ENCODE results near the gene NPAS3.

NPAS3 gene

DNA sequence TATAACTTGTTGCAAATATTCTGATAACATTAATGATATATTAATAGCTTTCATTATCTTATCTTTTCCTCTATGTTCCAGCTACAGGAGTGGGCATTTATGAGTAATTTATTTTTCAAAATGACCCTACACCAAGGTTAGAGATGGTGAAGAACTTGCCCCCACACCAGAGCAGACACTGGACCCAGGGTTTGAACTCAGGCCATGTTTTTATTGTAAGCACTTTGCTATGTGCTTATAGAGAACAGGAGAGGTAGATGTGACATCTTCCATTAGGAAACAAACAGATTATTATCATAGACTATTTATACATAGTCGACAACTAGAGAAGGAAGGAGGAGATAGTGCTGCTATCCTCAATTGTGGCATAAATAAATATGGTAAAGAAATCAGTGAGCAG lies 747.0 kb downstream of the NPAS3 start:
- H3K4me3 ChIP-seq (ENCODE audit: low read depth in 1 of 5, low read length in 5 of 5) = no peak overlapping the region
- no peaks in the 10 kb centered on the region for H3K36me3 ChIP-seq (ENCODE audit: control insufficient read depth in 5 of 5, insufficient read depth in 5 of 5, low read length in 5 of 5)
- no peaks in the 10 kb centered on the region for H3K27me3 ChIP-seq (ENCODE audit: control insufficient read depth in 5 of 5, insufficient read depth in 4 of 5, low read length in 5 of 5)
- no peaks in the 10 kb centered on the region for H3K9me3 ChIP-seq (ENCODE audit: control insufficient read depth in 5 of 5, low read length in 5 of 5)
- no peak overlapping the region for H3K27ac ChIP-seq (ENCODE audit: low read depth, low read length)
- H3K4me1 ChIP-seq (ENCODE audit: control insufficient read depth in 5 of 5, insufficient read depth in 5 of 5, low read length in 5 of 5) = peaks cover 0 to 10% (median 6%) of the 10 kb centered on the region in 5 donors
- H3K9ac ChIP-seq (ENCODE audit: low read length in 5 of 5) = no peak overlapping the region

DNA sequence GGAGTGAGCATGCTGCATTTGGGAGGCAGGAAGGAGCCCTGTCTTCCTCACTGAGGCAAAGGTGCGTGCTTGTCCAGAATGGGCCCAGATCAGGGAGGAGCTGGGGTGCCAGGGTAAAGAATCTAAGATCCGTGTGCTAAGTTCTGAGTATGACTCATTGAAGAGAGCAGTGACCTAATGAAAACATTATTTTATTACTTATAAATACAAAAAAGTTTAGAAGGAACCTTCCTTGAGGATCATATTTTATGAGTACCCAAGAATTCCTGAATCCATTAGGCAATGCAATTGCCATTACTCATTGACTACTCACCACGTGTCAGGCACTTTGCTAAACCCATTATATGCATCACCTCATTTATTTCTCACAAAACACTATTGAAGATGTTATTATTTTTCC lies 747.5 kb downstream of the NPAS3 start:
- Histone ChIP-seq H3K27me3 (ENCODE audit: control insufficient read depth in 5 of 5, insufficient read depth in 4 of 5, low read length in 5 of 5) (no peaks in the 10 kb centered on the region), H3K4me1 (ENCODE audit: control insufficient read depth in 5 of 5, insufficient read depth in 5 of 5, low read length in 5 of 5) (peaks cover 0 to 10% (median 6%) of the 10 kb centered on the region in 5 donors), H3K9ac (ENCODE audit: low read length in 5 of 5) (no peak overlapping the region), H3K4me3 (ENCODE audit: low read depth in 1 of 5, low read length in 5 of 5) (no peak overlapping the region), H3K27ac (ENCODE audit: low read depth, low read length) (no peak overlapping the region), H3K36me3 (ENCODE audit: control insufficient read depth in 5 of 5, insufficient read depth in 5 of 5, low read length in 5 of 5) (no peaks in the 10 kb centered on the region), H3K9me3 (ENCODE audit: control insufficient read depth in 5 of 5, low read length in 5 of 5) (no peaks in the 10 kb centered on the region)

DNA sequence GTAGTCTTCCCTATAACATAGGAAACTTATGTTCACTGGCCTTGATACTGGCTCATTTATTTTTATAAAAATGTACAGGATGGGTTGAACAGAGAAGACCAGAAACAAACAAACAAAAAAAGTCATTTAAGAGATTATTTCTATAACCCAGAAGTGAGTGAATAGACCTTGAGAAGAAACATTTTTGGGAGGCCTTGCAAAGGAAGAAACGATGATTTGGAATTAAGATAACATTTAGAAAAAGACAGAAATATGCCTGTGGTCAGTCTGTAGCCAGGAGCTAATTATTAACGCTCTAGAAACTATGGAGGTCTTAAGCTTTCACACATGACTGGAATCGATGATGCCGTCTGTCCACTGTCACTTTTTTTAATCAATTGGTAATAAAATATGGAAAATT lies 748.2 kb downstream of the NPAS3 start:
- Histone ChIP-seq H3K27ac (ENCODE audit: low read depth, low read length) (no peak overlapping the region), H3K9me3 (ENCODE audit: control insufficient read depth in 5 of 5, low read length in 5 of 5) (no peaks in the 10 kb centered on the region), H3K4me3 (ENCODE audit: low read depth in 1 of 5, low read length in 5 of 5) (no peak overlapping the region), H3K36me3 (ENCODE audit: control insufficient read depth in 5 of 5, insufficient read depth in 5 of 5, low read length in 5 of 5) (no peaks in the 10 kb centered on the region), H3K27me3 (ENCODE audit: control insufficient read depth in 5 of 5, insufficient read depth in 4 of 5, low read length in 5 of 5) (no peaks in the 10 kb centered on the region), H3K4me1 (ENCODE audit: control insufficient read depth in 5 of 5, insufficient read depth in 5 of 5, low read length in 5 of 5) (peaks cover 0 to 10% (median 6%) of the 10 kb centered on the region in 5 donors), H3K9ac (ENCODE audit: low read length in 5 of 5) (no peak overlapping the region)

- Histone ChIP-seq H3K36me3 (ENCODE audit: control insufficient read depth in 5 of 5, insufficient read depth in 5 of 5, low read length in 5 of 5) (no peaks in the 10 kb centered on the region), H3K9me3 (ENCODE audit: control insufficient read depth in 5 of 5, low read length in 5 of 5) (no peaks in the 10 kb centered on the region), H3K9ac (ENCODE audit: low read length in 5 of 5) (no peak overlapping the region), H3K4me1 (ENCODE audit: control insufficient read depth in 5 of 5, insufficient read depth in 5 of 5, low read length in 5 of 5) (no peaks in the 10 kb centered on the region), H3K4me3 (ENCODE audit: low read depth in 1 of 5, low read length in 5 of 5) (no peak overlapping the region), H3K27me3 (ENCODE audit: control insufficient read depth in 5 of 5, insufficient read depth in 4 of 5, low read length in 5 of 5) (no peaks in the 10 kb centered on the region), H3K27ac (ENCODE audit: low read depth, low read length) (no peak overlapping the region)
These were observed 751.0 kb downstream of the NPAS3 start for GRCh38 chr14:33689680-33690079.

GRCh38 chr14:33691907-33692306 lies 753.2 kb downstream of the NPAS3 start:
- Histone ChIP-seq H3K27ac (ENCODE audit: low read depth, low read length) (no peak overlapping the region), H3K9ac (ENCODE audit: low read length in 5 of 5) (no peak overlapping the region), H3K9me3 (ENCODE audit: control insufficient read depth in 5 of 5, low read length in 5 of 5) (no peaks in the 10 kb centered on the region)

DNA sequence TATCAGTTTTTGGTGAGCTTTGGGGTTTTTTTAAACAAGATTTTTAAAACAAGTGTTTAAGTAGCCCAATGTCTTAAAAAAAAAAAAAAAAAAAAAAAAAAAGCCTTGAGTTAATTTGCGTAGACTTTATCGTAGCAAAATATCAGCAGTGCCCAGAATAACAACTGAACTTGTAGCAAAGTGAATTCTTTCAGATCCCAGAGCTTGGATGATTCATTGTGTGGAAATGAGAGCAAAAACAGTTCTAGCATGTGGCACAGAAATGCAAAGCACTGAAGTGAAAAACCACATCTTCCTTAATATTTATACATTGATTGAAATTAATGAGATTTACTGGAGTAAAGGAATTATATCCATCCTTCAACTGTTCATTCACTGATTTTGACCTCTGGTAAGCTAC lies 754.1 kb downstream of the NPAS3 start:
- Histone ChIP-seq H3K27ac (ENCODE audit: low read depth, low read length) (no peak overlapping the region), H3K4me1 (ENCODE audit: control insufficient read depth in 5 of 5, insufficient read depth in 5 of 5, low read length in 5 of 5) (no peaks in the 10 kb centered on the region), H3K9ac (ENCODE audit: low read length in 5 of 5) (no peak overlapping the region)

More at GRCh38 chr14:33691907-33692306, 753.2 kb downstream of the NPAS3 start:
- H3K27me3 ChIP-seq (ENCODE audit: control insufficient read depth in 5 of 5, insufficient read depth in 4 of 5, low read length in 5 of 5) = no peaks in the 10 kb centered on the region
- no peaks in the 10 kb centered on the region for H3K4me1 ChIP-seq (ENCODE audit: control insufficient read depth in 5 of 5, insufficient read depth in 5 of 5, low read length in 5 of 5)
- no peaks in the 10 kb centered on the region for H3K36me3 ChIP-seq (ENCODE audit: control insufficient read depth in 5 of 5, insufficient read depth in 5 of 5, low read length in 5 of 5)
- H3K4me3 ChIP-seq (ENCODE audit: low read depth in 1 of 5, low read length in 5 of 5) = no peak overlapping the region

DNA sequence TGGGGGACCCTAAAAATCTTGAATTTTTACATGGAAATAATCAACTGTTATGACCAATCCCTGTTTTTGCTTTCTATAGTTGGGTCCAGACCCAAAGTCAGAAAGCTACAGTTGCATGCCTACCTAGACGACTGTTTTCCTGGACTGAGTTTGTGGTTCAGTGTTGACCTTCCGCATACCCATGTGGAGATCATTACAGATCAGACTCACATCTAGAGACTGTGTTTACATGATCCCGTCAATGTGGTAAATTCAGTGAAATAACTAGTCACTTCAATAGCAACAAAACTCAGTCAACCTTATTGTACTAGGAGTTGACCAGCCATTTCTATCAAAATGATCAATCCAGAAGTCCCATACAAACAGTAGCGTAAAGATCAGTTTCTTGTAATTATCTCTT lies 754.6 kb downstream of the NPAS3 start:
- Histone ChIP-seq H3K27ac (ENCODE audit: low read depth, low read length) (no peak overlapping the region), H3K9ac (ENCODE audit: low read length in 5 of 5) (no peak overlapping the region), H3K9me3 (ENCODE audit: control insufficient read depth in 5 of 5, low read length in 5 of 5) (no peaks in the 10 kb centered on the region), H3K4me3 (ENCODE audit: low read depth in 1 of 5, low read length in 5 of 5) (no peak overlapping the region), H3K4me1 (ENCODE audit: control insufficient read depth in 5 of 5, insufficient read depth in 5 of 5, low read length in 5 of 5) (no peaks in the 10 kb centered on the region), H3K36me3 (ENCODE audit: control insufficient read depth in 5 of 5, insufficient read depth in 5 of 5, low read length in 5 of 5) (no peaks in the 10 kb centered on the region), H3K27me3 (ENCODE audit: control insufficient read depth in 5 of 5, insufficient read depth in 4 of 5, low read length in 5 of 5) (no peaks in the 10 kb centered on the region)

More for the DNA sequence above, 754.1 kb downstream of the NPAS3 start:
- no peaks in the 10 kb centered on the region for H3K9me3 ChIP-seq (ENCODE audit: control insufficient read depth in 5 of 5, low read length in 5 of 5)
- no peak overlapping the region for H3K4me3 ChIP-seq (ENCODE audit: low read depth in 1 of 5, low read length in 5 of 5)
- no peaks in the 10 kb centered on the region for H3K27me3 ChIP-seq (ENCODE audit: control insufficient read depth in 5 of 5, insufficient read depth in 4 of 5, low read length in 5 of 5)
- H3K36me3 ChIP-seq (ENCODE audit: control insufficient read depth in 5 of 5, insufficient read depth in 5 of 5, low read length in 5 of 5) = no peaks in the 10 kb centered on the region

GRCh38 chr14:33696165-33696564 lies 757.5 kb downstream of the NPAS3 start:
- no peak overlapping the region for H3K9ac ChIP-seq (ENCODE audit: low read length in 5 of 5)
- H3K4me3 ChIP-seq (ENCODE audit: low read depth in 1 of 5, low read length in 5 of 5) = no peak overlapping the region
- no peaks in the 10 kb centered on the region for H3K36me3 ChIP-seq (ENCODE audit: control insufficient read depth in 5 of 5, insufficient read depth in 5 of 5, low read length in 5 of 5)
- H3K9me3 ChIP-seq (ENCODE audit: control insufficient read depth in 5 of 5, low read length in 5 of 5) = no peaks in the 10 kb centered on the region
- no peak overlapping the region for H3K27ac ChIP-seq (ENCODE audit: low read depth, low read length)
- no peaks in the 10 kb centered on the region for H3K4me1 ChIP-seq (ENCODE audit: control insufficient read depth in 5 of 5, insufficient read depth in 5 of 5, low read length in 5 of 5)
- no peaks in the 10 kb centered on the region for H3K27me3 ChIP-seq (ENCODE audit: control insufficient read depth in 5 of 5, insufficient read depth in 4 of 5, low read length in 5 of 5)

DNA sequence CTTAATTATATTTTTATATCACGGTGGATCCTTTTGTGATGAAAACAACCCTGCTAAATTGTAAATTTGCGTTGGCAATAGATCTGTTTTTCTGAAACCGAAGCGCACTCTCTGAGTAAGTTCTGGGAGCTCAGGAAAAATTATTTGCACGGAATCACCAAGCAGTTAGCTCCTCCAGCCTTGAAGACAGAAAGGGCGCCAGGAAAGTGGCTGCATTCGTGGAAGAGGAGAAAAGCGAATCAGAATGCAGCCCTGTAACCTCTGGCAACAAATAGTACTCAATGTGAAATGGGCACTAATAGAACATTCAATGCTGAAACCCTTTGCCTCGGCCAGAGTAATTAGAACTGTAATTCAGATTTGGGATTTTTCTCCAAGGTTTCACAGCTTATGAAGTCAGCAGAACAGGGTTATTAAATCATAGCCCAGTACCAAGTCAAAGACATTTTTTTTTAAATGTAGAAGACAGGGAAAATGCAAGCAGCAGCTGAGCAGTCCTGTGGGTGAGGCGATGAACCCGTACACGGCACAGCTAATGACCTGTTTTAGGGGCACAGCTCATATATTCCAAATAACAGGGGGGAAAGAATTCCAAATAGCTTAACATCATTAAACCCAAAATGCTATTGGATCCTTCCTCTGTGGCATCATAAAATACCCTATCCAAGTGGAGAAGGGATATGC lies 760.8 kb downstream of the NPAS3 start:
- Histone ChIP-seq H3K4me3 (ENCODE audit: low read depth in 1 of 5, low read length in 5 of 5) (no peak overlapping the region), H3K27ac (ENCODE audit: low read depth, low read length) (no peak overlapping the region), H3K9me3 (ENCODE audit: control insufficient read depth in 5 of 5, low read length in 5 of 5) (no peaks in the 10 kb centered on the region), H3K36me3 (ENCODE audit: control insufficient read depth in 5 of 5, insufficient read depth in 5 of 5, low read length in 5 of 5) (no peaks in the 10 kb centered on the region), H3K27me3 (ENCODE audit: control insufficient read depth in 5 of 5, insufficient read depth in 4 of 5, low read length in 5 of 5) (no peaks in the 10 kb centered on the region), H3K4me1 (ENCODE audit: control insufficient read depth in 5 of 5, insufficient read depth in 5 of 5, low read length in 5 of 5) (no peaks in the 10 kb centered on the region), H3K9ac (ENCODE audit: low read length in 5 of 5) (no peak overlapping the region)

- Histone ChIP-seq H3K27me3 (ENCODE audit: control insufficient read depth in 5 of 5, insufficient read depth in 4 of 5, low read length in 5 of 5) (no peaks in the 10 kb centered on the region), H3K9me3 (ENCODE audit: control insufficient read depth in 5 of 5, low read length in 5 of 5) (no peaks in the 10 kb centered on the region), H3K36me3 (ENCODE audit: control insufficient read depth in 5 of 5, insufficient read depth in 5 of 5, low read length in 5 of 5) (no peaks in the 10 kb centered on the region), H3K4me1 (ENCODE audit: control insufficient read depth in 5 of 5, insufficient read depth in 5 of 5, low read length in 5 of 5) (no peaks in the 10 kb centered on the region), H3K9ac (ENCODE audit: low read length in 5 of 5) (no peak overlapping the region), H3K4me3 (ENCODE audit: low read depth in 1 of 5, low read length in 5 of 5) (no peak overlapping the region), H3K27ac (ENCODE audit: low read depth, low read length) (no peak overlapping the region)
These were observed 761.4 kb downstream of the NPAS3 start for GRCh38 chr14:33700052-33700451.
